ENCODE data around the gene PTPN21. TPM values are rescaled to one million over a fixed set of nuclear protein-coding genes. Genes with fewer than 3 reads are reported as not detected.
A peak's percentile ranks its signal among the peaks of the same experiment; 100 is the strongest.

PTPN21 gene
- total RNA-seq, 1 donor from 2014 or later = 19.6 TPM

GRCh38 chr14:88496414-88496813 lies 58.4 kb downstream of the PTPN21 start:
- Mint-ChIP-seq H3K36me3 (peaks cover 21% of the 10 kb centered on the region), H3K27ac (no peak overlapping the region), H3K4me3 (no peak overlapping the region), H3K27me3 (no peaks in the 10 kb centered on the region), H3K9me3 (no peaks in the 10 kb centered on the region), H3K4me1 (ENCODE audit: unreplicated experiment) (no peaks in the 10 kb centered on the region)
- DNase-seq (ENCODE audit: extremely low spot score, unreplicated experiment) = no peak
- TF ChIP-seq, protein P1, sequence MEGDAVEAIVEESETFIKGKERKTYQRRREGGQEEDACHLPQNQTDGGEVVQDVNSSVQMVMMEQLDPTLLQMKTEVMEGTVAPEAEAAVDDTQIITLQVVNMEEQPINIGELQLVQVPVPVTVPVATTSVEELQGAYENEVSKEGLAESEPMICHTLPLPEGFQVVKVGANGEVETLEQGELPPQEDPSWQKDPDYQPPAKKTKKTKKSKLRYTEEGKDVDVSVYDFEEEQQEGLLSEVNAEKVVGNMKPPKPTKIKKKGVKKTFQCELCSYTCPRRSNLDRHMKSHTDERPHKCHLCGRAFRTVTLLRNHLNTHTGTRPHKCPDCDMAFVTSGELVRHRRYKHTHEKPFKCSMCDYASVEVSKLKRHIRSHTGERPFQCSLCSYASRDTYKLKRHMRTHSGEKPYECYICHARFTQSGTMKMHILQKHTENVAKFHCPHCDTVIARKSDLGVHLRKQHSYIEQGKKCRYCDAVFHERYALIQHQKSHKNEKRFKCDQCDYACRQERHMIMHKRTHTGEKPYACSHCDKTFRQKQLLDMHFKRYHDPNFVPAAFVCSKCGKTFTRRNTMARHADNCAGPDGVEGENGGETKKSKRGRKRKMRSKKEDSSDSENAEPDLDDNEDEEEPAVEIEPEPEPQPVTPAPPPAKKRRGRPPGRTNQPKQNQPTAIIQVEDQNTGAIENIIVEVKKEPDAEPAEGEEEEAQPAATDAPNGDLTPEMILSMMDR (conservative IDR thresholded peaks at IDR 0.05) = no peak

GRCh38 chr14:88493392-88494185 lies 61.2 kb downstream of the PTPN21 start:
- peaks cover 18% of the 10 kb centered on the region for H3K36me3 Mint-ChIP-seq
- DNase-seq (ENCODE audit: extremely low spot score, unreplicated experiment) = no peak
- no peaks in the 10 kb centered on the region for H3K9me3 Mint-ChIP-seq
- H3K27me3 Mint-ChIP-seq = no peaks in the 10 kb centered on the region
- no peaks in the 10 kb centered on the region for H3K4me1 Mint-ChIP-seq (ENCODE audit: unreplicated experiment)
- TF ChIP-seq, protein P1 (conservative IDR thresholded peaks at IDR 0.05) = no peak
- no peak overlapping the region for H3K4me3 Mint-ChIP-seq
- H3K27ac Mint-ChIP-seq = no peak overlapping the region

DNA sequence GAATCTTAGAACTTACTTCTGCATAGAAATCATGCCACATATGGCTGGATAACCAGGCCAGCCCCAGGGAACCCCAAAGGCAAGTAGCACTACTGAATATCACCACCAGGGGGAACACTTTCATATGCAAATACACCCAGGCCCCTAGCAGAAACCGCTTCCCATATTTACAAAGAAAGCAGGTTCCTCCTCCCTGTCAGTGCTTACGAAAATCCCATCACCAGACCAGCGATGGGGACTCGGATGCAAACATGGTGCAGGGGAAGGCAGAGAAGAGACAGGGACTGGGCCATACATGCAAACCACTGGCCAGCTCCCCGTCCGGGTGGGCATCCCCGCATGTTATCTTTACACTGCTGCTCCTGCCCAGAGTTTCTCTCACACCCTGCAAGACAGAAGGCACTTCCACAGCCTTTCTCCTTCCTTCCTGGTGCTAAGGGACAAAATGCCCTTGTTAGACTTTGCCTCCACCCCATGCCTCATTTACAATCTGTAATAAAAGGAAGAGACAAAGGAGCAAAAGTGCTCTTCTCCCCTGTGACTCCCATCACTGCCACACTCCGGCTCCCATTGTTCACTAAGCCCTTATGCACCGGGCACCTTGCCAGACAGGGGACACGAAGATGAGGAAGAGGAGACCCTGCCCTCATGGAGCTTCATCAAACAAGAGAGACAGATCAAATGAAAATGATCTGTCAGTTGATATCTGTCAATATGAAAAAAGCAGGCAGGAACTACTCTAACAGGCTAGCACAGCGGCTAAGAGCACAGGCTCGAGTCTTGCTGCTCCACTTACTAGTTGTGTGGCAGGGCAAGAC lies 62.3 kb downstream of the PTPN21 start:
- TF ChIP-seq, protein P1 (conservative IDR thresholded peaks at IDR 0.05) = peak; percentile 96
- Mint-ChIP-seq H3K4me1 (ENCODE audit: unreplicated experiment) (no peaks in the 10 kb centered on the region), H3K4me3 (no peak overlapping the region), H3K36me3 (peaks cover 14% of the 10 kb centered on the region), H3K27ac (peak overlapping the region; percentile 18), H3K27me3 (no peaks in the 10 kb centered on the region), H3K9me3 (no peaks in the 10 kb centered on the region)
- peak; percentile 76 for DNase-seq (ENCODE audit: extremely low spot score, unreplicated experiment)

DNA sequence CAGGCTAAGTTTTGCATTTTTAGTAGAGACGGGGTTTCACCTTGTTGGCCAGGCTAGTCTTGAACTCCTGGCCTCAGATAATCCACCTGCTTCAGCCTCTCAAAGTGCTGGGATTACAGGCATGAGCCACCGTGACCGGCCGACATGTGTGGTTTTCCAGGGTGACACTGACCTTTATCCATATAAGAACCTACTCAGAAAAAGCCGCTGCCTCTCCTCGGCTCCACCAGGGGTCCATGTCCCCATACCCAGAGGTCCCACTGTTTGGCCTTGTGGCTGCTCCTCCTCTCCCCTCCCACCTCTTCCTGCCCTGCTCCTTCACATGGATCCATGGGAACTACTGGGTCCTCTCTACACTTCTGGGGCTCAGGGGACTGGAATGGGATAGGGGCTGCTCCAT lies 64.6 kb downstream of the PTPN21 start:
- no peaks in the 10 kb centered on the region for H3K4me1 Mint-ChIP-seq (ENCODE audit: unreplicated experiment)
- no peak for DNase-seq (ENCODE audit: extremely low spot score, unreplicated experiment)

DNA sequence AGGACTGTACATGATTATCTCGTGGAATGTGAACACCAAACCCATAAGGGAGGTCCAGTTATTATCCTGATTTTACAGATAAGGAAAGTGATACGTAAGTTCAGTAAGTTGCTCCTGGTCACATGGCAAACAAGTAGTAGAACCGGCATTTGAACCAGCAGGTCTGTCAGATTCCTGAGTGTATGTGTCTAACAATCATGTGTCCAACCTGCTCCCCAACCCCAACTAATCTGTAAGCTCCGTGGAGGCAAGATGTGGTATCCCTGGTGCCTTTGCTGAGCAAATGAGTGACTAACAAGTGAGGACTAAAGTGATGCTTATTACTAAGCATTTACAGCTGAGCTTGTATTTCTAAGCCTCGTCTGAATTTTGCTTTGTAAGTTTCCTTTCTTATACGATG lies 65.9 kb downstream of the PTPN21 start:
- no peaks in the 10 kb centered on the region for H3K27me3 Mint-ChIP-seq
- no peak overlapping the region for H3K4me3 Mint-ChIP-seq
- H3K27ac Mint-ChIP-seq = peak overlapping the region; percentile 76
- H3K4me1 Mint-ChIP-seq (ENCODE audit: unreplicated experiment) = no peaks in the 10 kb centered on the region
- H3K36me3 Mint-ChIP-seq = peaks cover 12% of the 10 kb centered on the region
- H3K9me3 Mint-ChIP-seq = no peaks in the 10 kb centered on the region
- no peak for DNase-seq (ENCODE audit: extremely low spot score, unreplicated experiment)
- TF ChIP-seq, protein P1 (conservative IDR thresholded peaks at IDR 0.05) = no peak

More for the DNA sequence above, 64.6 kb downstream of the PTPN21 start:
- no peak overlapping the region for H3K27ac Mint-ChIP-seq
- H3K9me3 Mint-ChIP-seq = no peaks in the 10 kb centered on the region
- H3K4me3 Mint-ChIP-seq = no peak overlapping the region
- TF ChIP-seq, protein P1 (conservative IDR thresholded peaks at IDR 0.05) = no peak
- no peaks in the 10 kb centered on the region for H3K27me3 Mint-ChIP-seq
- peaks cover 14% of the 10 kb centered on the region for H3K36me3 Mint-ChIP-seq
